GM21390 (cell line): Measurements from ENCODE around the gene RUVBL1.
A peak's percentile ranks its signal among the peaks of the same experiment; 100 is the strongest.
"Not testable (repeated sequence)": the region's sequence is repeated elsewhere in the genome, so short reads cannot be mapped to it uniquely, and the experiment has no call there.

Experiments used
- ATAC-seq: cut with Tn5 transposase; IDR thresholded peaks from one replicate; pipeline ENCODE4 v1.9.1; 2021; ENCODE audit not compliant: unreplicated experiment

The RUVBL1 gene

DNA sequence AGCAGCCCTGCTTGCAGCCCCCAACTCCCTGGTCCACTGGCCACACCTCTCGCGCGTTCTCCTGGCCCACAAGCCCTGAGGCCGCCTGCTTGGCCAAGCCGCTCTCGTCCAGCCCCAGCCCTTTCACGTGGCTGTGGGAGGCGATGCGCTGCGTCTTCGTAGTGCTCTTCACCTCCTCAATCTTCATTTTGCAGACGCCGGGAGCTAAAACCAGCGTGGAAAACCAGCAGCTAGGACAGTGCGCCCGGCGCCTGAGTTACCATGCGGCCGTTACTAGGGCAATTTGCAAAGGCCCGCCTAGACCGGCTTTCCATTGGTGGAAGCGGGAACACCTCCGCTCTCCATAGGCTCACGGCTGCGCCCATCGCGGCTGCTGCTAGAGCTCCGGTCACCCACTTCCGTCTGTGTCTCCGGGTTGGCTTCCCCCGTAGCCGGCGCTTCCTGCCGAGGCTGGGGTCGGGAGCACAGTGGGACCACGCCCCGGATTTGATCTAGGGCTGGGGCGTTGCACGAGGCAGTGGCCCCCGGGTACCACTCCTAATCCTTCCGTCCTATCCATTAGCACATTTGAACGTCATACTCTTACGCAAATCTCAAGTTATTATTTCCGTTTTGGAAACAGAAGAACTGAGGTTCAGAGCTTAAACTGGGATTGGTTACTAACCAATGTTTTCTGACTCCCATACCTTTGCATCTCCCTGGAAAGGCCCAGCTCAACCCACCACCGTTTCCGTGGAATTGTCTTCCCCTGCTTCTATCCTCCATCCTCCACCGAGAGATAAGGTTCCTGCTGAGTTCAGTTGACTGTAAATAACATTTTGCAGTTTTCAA lies at the start of gene RUVBL1:
TSS of gene RUVBL1 (minus strand) at position 275 of the 831 bp plus-strand sequence. CDS start at position 187, 88 bp downstream.
- peak; percentile 99 for ATAC-seq

DNA sequence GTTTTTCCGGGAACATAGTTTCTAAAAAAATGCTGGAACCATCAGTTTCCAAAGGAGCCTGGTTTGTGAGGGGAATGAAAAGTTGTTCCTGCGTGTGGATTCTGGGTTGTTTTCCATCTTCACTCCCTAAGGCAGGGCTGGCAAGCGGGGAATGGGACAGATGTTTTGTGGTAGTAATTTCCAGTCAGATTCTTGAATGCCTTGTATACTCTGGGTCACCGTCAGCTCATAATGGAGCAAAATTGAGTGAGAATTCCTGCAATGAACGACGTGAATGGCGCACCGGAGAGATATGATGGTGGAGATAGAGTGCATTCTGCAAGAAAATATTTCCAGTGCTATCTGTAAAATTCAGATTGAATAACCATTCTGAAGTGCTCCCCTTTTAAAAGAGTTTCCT lies 49.6 kb upstream of the RUVBL1 start:
- no peak for ATAC-seq

- ATAC-seq = no peak
Measured at GRCh38 chr3:128170866-128171516, 47.4 kb upstream of the RUVBL1 start.

DNA sequence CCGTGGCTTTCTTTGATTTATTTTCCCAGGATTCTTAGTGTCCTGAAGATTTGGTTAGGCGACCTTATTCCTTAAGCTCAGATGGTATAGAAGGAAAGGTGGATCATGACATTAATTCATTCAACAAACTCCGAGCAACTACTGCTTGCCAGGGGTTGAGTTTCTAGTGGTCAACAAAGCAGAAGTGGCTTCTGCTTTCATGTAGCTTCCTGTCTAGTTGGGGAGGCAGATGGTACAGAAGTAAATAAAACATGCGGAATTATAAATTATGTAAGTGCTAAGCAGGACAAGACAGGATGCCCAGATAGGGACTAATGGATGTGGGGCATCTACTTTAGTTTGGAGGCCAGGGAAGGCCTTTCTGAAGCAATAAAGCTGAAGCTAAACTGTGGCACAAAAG lies 45.2 kb upstream of the RUVBL1 start:
- ATAC-seq = no peak

DNA sequence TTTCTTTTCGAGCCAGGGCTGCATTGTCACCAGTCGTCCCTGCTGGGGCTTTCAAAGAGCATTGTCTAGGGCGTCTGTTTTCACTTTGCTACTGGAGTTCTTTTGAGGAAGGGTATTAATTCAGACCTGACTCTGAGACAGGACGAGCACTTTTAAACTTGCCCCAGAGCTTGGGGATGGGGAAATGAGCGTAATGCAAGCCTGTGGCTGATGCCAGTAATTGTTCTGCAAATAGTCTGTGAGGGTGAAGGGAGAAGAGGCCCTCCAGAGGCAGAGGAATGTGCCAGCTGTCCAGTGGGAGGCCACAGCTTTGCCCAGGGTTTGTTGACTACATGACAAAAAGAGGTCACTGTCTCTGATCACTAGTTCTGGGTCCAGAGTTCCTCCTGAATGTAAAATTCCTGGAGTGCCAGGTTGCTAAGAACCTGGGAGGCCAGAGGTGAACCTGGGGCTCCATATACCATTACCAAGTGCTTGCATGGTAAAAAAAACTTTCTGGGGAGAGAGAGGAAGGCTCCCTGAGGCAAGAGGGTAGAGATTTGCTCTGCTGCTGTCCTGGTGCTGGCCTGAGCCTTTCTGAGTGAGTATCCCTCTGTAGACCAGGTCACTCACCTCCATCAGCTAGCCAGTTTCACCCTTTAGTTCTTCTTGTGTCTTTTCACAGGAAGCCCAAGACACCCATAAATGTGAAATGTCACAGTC lies 44.5 kb upstream of the RUVBL1 start:
- no peak for ATAC-seq

- no peak for ATAC-seq
Measured at GRCh38 chr3:128167646-128167972, 44.0 kb upstream of the RUVBL1 start.

- no peak for ATAC-seq
Measured at GRCh38 chr3:128166971-128167453, 43.4 kb upstream of the RUVBL1 start.

GRCh38 chr3:128163432-128163831 lies 39.8 kb upstream of the RUVBL1 start:
- no peak for ATAC-seq

DNA sequence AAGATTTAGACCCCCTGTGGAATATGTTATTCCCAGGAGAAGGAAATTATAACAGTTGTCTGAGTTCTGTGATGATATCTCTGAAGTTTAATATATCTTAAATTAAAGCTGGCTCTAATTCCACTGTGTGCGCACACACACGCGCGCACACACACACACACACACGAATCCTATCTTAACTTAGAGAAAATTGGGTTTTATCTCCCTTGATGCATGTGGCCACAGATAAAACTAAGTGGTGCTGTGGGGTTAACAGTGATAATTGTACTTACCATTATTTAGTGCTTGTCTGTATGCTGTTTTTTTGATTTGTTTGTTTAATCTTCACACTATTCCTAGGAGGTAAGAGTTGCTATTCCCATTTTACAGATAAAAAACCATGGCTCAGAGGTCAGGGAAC lies 37.0 kb upstream of the RUVBL1 start:
- no peak for ATAC-seq

- ATAC-seq = no peak
Measured at GRCh38 chr3:128155616-128156360, 32.2 kb upstream of the RUVBL1 start.

- not testable (repeated sequence) for ATAC-seq
Measured at GRCh38 chr3:128154354-128154753, 30.7 kb upstream of the RUVBL1 start.

DNA sequence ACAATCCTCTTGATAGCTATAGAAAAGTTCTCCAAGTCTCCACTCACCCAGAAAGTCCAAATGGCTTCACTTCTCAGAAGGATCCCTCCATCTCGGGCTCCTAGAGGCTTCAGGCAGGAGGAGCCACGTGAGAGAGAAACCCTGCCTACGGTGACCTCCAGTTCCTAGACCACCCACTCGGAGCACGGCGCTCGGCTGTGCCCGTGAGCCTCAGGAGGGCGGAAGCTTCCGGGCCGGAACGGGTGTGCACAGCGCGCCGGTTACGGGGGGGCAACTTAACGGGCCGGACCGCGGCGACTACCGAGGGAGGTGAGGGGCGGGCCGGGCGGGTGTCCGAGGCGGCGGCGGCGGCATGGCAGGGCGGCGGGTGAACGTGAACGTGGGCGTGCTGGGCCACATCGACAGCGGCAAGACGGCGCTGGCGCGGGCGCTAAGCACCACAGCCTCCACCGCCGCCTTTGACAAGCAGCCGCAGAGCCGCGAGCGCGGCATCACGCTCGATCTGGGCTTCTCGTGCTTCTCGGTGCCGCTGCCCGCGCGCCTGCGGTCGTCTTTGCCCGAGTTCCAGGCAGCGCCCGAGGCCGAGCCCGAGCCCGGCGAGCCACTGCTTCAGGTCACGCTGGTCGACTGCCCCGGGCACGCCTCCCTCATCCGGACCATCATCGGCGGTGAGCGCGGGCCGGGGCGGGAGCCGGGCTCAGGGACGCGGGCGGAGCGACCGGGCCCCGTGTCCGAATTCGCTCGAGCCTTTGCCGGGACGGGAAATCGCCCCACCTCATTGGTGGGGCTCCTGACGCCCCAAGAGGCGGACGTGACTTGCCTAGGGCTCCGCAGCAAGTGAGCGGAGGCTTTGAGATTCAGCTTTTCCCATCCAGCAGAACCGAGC lies 29.8 kb upstream of the RUVBL1 start, which contains the start of gene EEFSEC:
TSS of gene EEFSEC (plus strand) at position 326 of the 886 bp plus-strand sequence. CDS start at position 353, 27 bp downstream.
- ATAC-seq = peak; percentile 81

DNA sequence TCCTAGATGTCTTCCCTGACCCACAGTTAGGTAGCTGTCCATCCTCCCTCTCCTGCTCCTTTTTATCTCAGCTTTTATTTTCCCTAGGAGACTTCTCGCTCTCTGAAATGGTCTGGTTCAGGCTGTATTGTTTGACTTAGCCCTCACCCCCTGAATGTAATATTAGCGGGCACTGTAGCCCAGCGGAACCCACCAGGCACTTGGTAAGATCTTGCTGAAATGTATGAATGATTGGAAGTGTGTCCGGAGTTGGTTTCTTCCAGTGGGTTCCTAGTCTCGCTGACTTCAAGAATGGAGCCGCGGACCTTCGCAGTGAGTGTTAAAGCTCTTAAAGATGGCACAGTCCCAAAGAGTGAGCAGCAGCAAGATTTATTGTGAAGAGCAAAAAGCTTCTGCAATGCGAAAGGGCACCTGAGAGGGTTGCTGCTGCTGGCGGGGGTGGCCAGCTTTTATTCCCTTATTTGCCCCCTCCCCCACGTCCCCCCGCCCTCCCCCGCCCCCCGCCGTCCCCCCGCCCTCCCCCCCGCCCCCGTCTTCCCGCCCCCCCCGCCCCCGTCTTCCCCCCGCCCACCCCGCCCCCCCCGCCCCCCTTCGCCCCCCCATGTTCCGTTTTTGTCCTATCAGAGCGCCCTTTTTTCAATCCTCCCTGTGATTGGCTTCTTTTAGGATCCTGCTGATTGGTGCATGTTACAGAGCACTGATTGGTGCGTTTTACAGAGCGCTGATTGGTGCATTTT lies 29.0 kb upstream of the RUVBL1 start:
- ATAC-seq = no peak

GRCh38 chr3:128151758-128152274 lies 28.2 kb upstream of the RUVBL1 start:
- ATAC-seq = no peak

GRCh38 chr3:128149650-128150049 lies 26.0 kb upstream of the RUVBL1 start:
- ATAC-seq = no peak

- ATAC-seq = no peak
Measured at GRCh38 chr3:128146201-128146600, 22.6 kb upstream of the RUVBL1 start.

DNA sequence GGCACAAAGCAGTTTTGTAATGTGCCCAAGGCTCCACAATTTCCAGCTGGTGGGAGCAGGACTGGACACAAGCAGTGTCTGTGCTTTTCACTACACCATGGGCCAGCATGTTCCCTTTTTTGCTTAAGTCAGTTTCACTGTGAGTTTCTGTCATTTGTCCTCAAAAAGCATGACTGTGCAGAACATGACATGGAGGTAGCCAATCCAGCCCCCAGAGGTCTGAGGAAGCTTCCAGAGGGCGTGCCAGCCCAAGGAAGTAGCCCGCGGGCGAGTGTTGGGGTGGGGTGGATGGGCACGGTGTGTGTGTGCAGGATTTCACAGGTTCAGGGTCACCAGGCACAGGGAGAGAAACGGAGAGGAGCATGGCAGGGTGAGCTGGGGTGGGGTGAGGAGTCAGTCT lies 21.7 kb upstream of the RUVBL1 start:
- ATAC-seq = no peak

DNA sequence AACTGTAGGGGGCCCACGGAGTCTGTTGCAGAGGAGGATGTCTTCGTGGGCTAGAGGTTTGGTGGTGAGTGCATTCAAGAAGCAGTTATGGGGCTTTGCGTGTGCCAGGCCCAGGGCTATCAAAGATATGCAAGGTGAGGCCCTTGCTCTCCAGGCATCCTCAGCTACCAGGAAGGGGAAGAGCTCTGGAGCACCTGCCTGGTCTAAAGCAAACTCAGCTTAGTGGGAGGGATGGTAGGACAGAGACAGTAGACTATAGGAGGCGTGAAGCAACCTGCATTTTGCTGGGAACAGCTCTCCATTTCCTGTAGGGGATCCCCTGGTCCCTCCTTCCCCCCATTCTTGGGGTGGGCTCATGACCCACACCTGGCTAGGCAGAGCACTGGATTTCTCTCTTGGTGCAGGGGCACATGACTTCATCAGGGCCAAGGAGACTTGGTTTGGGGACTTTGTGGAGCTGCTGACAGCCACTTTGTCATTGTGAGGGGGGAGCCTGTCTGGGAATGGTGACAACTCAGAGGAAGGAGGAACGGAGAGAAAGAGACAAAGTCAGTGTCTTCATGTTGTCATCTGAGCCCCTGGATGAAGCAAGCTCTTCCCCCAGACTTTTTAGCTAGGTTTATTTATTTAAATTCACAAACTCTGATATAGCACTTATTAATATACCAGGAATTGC lies 21.0 kb upstream of the RUVBL1 start:
- no peak for ATAC-seq
